CD1c-positive myeloid dendritic cell (primary cell): ENCODE measurements around the gene DYRK1A.
"Not testable (repeated sequence)": the region's sequence is repeated elsewhere in the genome, so short reads cannot be mapped to it uniquely, and the experiment has no call there.

Source experiments
- DNase-seq: peaks from one replicate; pipeline ENCODE4 v3.0.0-alpha.2; 2016; ENCODE audit errors: extremely low spot score

Gene DYRK1A

GRCh38 chr21:37483776-37484175, 117.2 kb downstream of the DYRK1A start:
- no peak for DNase-seq

- no peak for DNase-seq
These were observed 118.2 kb downstream of the DYRK1A start for GRCh38 chr21:37484535-37485474.

GRCh38 chr21:37489553-37489952, 123.0 kb downstream of the DYRK1A start:
- no peak for DNase-seq

GRCh38 chr21:37490084-37490483, 123.5 kb downstream of the DYRK1A start:
- no peak for DNase-seq

- DNase-seq: no peak
These were observed 130.4 kb downstream of the DYRK1A start for GRCh38 chr21:37496972-37497371.

GRCh38 chr21:37498664-37499063, 132.1 kb downstream of the DYRK1A start:
- no peak for DNase-seq

GRCh38 chr21:37502947-37503346, 136.4 kb downstream of the DYRK1A start:
- DNase-seq: no peak

- DNase-seq: no peak
These were observed 137.4 kb downstream of the DYRK1A start for GRCh38 chr21:37503848-37504467.

- no peak for DNase-seq
These were observed 139.4 kb downstream of the DYRK1A start for GRCh38 chr21:37505963-37506362.

- no peak for DNase-seq
These were observed 141.1 kb downstream of the DYRK1A start for GRCh38 chr21:37507716-37508115.

- no peak for DNase-seq
These were observed 141.8 kb downstream of the DYRK1A start for GRCh38 chr21:37508341-37508740.

GRCh38 chr21:37509802-37510393, 143.3 kb downstream of the DYRK1A start:
- no peak for DNase-seq

- DNase-seq: no peak
These were observed 145.3 kb downstream of the DYRK1A start for GRCh38 chr21:37511848-37512247.

GRCh38 chr21:37513383-37513782, 146.8 kb downstream of the DYRK1A start:
- DNase-seq: peak; percentile 6

GRCh38 chr21:37514038-37514667, 147.6 kb downstream of the DYRK1A start:
- no peak for DNase-seq

- no peak for DNase-seq
These were observed 150.4 kb downstream of the DYRK1A start for GRCh38 chr21:37516998-37517397.

GRCh38 chr21:37520801-37521200, 154.2 kb downstream of the DYRK1A start:
- no peak for DNase-seq

GRCh38 chr21:37521658-37522057, 155.1 kb downstream of the DYRK1A start:
- DNase-seq: no peak

- peak; percentile 10 for DNase-seq
These were observed 156.2 kb downstream of the DYRK1A start for GRCh38 chr21:37522641-37523295.

GRCh38 chr21:37524944-37525343, 158.4 kb downstream of the DYRK1A start:
- DNase-seq: not testable (repeated sequence)

GRCh38 chr21:37525810-37526209, 159.2 kb downstream of the DYRK1A start:
- DNase-seq: no peak

GRCh38 chr21:37527103-37527502, 160.5 kb downstream of the DYRK1A start:
- no peak for DNase-seq
